ENCODE results near the gene SORD.
A peak's percentile ranks its signal among the peaks of the same experiment; 100 is the strongest.
"Not testable (repeated sequence)": the region's sequence is repeated elsewhere in the genome, so short reads cannot be mapped to it uniquely, and the experiment has no call there.

Gene SORD

DNA sequence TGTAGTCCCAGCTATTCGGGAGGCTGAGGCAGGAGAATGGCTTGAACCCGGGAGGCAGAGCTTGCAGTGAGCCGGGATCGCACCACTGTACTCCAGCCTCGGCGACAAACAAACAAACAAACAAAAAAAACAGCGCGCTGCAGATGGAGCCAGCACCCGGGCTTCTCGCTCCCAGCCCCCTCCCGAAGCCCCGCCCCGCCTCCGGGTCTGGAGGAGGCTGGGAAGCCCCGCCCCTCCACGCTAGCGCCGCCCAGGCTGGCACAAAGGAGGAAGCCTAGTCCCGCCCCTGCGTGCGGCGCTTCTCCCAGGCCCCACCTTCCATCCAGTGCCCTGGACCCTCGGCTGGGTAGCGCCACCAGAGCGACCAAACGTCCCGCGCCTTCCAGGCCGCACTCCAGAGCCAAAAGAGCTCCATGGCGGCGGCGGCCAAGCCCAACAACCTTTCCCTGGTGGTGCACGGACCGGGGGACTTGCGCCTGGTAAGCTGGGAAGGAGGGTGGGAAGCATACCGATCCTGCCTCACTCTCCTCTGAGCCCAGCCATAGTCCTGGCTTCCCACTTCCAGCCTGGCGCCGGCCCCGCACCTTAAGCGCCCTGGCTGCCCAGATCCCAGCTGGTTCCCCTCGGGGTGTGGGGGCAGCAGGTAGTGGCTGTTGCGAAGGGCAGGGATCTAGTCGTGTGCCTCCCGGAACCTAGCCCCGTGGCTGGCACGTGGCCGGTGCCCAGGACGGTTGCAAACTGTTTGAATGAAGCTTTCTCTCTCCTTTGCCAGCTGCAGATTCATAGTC is at the start of gene SORD:
Gene SORD (plus strand): TSS at position 325 of the 788 bp plus-strand sequence. CDS start 89 bp downstream, at position 414.
- DNase-seq = peak; percentile 94

DNA sequence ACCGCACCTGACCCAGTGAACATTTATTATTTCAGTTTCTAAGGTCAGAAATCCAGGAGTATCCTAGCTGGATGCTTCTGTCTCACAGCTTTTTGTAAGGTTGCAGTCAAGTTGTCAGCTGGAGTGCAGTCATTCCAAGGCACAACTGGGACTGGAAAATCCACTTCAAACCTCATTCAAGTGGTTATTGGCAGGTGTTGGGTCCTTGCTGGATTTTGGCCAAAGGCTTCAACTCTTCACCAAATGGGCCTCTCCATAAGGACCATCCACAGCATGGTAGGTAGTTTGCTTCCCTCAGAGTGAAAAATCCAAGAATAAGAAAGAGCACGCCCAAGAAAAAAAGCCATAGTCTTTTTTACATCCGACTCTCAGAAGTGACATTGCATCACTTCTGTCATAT is 46.8 kb upstream of the SORD start:
- DNase-seq = not testable (repeated sequence)

DNA sequence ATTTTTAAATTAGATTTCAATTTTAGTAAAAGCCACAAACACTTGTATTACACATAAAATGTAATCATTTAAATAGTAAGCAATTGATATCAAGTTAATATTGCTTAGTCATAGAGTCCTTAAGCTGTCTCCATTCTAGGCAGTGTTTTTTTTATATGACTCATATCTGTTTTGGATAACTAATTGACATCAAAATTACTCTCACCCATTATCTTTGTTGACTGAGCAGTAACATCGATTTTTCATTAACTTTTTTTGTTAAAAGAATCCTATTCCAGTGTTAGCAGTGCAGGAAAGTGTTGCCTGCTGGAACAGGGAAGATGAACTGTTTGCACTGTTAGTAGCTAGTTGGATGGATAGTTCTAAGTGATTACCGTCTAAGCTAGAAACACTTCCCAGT is 45.2 kb upstream of the SORD start:
- DNase-seq = not testable (repeated sequence)

DNA sequence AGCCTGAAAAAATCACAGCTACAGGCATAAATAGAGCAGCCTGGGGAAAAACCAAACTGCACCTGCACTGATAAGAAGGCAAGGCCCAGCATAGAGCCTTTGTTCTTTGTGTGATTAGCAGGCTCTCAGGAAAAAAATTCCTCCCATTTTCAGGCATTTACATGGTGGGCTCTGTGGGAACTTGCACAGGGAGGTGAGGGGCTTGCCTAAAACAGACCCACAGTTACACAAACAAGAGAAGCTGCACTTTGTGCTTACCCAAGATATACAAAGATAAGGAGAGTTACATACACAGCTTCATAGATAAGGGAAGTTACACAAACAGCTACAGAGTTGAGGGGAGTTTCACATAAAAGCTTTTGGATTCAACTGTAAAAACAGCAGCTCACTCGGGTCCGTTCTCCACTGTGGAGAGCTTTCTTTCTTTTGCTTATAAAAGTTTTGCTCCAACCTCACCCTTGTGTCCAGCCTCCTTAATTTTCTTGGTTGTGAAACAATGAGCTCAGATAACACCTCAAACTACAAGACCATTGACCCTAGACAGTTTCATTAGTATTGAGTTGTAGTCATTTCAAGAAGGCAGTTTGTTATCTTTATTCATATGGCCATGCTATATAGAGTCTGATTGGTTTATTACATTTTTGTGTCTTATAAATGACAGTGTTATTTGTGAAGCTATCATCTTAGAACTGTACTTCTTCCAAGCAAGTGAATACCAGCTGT is 43.2 kb upstream of the SORD start:
- DNase-seq = not testable (repeated sequence)

DNA sequence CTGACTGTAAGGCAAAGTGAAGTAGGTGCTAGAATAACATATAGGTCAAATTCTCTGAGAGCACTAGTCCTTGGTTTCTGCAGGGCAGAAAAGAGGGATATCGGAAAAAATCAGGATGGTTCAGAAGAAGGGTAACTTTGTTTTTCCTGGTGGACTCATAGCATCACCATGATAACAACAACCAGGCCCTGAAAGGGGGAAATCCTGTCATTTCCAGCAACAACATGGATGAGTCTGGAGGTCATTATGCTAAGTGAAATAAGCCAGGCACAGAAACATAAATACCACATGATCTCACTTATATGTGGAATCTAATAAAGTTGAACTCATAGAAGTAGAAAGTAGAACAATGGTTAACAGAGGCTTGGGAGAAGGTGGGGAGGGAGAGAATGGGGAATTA is 38.9 kb upstream of the SORD start:
- DNase-seq = not testable (repeated sequence)

DNA sequence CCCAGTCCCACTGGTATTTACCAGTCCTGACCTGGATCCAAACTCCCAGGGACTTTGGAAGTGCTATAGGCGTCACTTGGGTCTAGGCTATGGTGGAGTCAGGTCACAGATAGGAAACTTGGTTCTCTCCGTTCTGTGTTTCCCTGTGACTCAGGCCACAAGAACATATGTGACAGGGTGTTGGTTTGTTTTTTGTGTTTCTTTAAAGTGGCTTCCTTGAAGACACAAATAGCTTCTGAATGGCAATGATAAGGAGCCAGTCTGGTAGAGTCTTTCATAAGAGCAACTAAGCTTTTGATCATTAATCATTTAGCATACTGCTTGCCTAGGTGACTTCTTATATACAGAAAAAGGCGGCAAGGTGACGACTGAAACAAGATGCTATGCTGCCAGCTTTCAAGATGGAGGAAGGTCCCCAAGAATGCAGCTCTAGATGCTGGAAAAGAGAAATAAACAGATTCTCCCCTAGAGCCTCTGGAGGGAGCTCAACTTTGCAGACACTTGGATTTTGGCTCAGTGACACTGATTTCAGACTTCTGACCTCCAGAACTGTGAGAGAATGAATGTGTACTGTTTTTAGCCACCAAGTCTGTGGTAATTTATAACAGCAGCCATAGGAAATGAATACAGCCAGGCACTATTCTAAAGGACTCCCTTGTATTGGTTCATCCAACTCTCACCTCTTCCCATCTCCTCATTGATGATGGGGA is 36.5 kb upstream of the SORD start:
- not testable (repeated sequence) for DNase-seq

DNA sequence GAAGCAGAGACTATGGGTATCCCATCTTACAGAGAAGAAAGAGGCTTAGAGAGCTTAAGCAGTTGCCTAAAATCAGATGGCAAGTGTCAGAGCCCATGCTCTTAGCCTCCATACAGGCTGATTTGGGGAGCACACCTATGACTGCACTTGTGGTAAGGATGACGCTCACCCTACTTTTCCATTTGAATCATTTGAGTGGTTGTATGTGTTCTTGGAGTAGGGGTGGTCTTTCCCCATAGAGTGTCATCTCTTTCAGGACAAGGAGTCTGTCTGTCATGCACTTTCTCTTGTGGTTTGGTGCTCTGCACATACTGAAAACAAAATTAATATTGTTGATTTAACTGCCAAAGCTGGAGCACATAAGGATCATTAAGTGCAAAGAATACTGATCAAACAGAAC is 35.3 kb upstream of the SORD start:
- not testable (repeated sequence) for DNase-seq

DNA sequence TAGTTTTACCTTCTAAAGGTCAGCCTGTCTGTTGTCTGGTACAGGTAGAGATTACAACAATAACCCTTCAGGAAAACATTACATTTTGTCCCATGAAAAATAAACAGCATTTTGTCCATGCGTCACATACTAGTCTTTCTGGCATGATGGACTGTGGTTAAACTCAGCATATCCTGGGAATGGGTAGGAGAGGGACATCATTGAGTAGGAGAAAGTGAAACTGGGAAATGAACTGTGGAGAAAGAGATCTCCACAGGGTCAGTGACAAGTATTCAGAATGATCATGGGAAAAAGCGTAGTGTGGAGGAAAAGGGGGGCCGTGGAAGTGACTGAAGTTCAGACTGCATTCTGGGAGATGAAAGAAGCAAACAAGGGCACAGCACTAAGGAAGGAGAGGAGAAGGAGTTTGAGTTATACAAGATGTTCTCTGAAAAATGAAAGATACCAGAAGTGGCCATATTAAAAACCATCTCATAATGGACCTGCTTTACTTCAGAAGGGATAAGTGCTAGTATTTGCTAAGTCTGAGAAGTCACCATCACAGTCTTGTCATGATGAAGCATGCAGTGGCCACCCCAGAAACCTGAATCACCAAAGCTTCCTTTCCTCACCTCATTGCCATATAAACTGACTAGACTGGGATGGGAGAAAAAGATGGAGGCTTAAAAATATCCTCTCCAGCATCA is 34.7 kb upstream of the SORD start:
- DNase-seq = not testable (repeated sequence)

DNA sequence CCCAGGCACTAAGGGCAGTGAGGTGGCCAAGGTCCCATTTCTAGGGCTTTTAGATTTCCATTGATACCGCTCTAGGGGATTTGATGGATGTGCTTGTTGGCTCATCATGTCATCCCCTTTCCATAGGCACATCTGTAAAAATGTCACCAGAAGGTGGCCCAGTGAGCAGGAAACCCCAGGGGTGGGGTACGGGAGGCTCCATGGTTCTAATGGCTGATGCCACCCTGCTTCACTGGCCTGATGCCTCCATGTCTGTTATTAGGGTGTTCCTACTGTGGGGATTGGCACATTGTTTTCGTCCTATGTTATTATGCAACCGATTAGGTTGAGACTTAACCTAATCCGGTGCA is 34.1 kb upstream of the SORD start:
- not testable (repeated sequence) for DNase-seq

DNA sequence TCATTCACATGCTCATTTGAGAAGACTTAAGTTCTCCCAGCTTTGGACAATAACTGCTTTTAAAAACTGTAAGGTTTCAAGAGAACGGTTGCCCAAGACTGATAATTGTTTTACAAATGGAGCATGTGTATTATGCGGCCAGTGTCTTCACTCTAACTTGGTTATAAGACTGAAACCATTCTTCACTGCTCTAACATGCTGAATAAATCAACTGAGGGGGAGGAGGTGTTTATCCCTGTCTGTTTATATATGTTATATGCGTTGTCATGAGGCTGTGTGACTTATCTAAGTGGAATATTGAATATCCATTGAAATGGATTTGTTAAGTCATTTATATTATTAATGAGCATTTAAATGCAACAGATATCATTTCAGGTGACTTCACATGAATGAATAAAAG is 25.4 kb upstream of the SORD start:
- DNase-seq = not testable (repeated sequence)

DNA sequence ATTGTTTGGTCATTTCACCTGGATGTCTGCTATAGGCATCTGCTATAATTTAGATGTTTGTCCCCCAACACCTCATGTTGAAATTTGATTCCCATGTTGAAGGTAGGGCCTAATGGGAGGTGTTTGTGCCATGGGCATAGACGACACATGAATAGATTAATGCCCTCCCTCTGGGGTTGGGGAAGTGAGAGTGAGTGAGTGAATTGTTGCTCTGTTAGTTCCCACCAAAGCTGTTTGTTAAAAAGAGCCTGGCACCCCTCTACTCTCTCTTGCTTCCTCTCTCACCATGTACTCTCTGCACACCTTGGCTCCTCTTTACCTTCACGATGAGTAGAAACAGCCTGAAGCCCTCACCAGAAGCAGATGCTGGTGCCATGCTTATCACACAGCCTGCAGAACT is 23.9 kb upstream of the SORD start:
- DNase-seq = no peak

DNA sequence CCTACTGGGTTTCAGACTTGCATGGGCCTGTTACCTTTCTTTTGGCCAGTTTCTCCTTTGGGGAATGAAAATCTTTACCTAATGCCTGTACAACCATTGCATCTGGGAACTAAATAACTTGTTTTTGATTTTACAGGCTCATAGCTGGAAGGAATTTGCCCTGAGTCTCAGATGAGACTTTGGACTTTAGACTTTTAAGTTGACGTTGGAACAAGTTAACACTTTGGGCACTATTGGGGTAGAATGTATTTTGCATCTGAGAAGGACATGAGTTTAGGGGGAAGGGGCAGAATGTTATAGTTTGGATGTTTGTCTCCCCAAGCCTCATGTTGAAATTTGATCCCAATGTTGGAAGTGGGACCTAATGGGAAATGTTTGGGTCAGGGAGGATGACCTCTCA is 21.8 kb upstream of the SORD start:
- not testable (repeated sequence) for DNase-seq

DNA sequence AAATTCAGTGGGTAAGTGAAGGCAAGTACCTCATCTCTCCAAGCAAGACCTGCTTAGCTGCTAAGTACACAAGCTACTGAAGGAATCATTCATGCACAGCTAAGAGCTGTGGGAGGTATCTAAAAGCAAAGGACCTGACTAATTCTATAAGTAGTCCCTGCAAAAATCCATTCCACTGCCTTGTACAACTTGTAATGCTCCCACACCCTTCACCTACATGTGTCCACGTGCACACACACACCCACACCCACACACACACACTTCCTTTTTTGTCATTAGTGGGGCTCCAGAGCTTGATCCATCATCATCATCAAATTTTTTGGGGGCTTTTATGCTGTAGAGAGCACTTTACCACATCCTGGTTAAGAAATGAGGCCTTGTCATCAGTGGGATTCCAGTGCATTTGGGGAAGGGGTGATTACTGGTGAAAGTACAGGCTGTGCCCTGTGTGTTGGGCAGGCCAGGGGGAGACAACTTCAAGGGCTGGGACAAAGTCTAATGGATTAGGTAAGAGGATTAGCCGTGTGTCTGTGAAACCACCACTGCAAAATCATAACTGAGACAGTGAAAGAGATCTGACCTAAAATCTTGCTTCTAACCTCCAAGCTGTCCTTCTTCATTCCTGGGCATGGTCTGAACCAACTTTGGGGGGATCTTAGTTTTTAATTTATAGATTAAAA is 19.1 kb upstream of the SORD start:
- not testable (repeated sequence) for DNase-seq

DNA sequence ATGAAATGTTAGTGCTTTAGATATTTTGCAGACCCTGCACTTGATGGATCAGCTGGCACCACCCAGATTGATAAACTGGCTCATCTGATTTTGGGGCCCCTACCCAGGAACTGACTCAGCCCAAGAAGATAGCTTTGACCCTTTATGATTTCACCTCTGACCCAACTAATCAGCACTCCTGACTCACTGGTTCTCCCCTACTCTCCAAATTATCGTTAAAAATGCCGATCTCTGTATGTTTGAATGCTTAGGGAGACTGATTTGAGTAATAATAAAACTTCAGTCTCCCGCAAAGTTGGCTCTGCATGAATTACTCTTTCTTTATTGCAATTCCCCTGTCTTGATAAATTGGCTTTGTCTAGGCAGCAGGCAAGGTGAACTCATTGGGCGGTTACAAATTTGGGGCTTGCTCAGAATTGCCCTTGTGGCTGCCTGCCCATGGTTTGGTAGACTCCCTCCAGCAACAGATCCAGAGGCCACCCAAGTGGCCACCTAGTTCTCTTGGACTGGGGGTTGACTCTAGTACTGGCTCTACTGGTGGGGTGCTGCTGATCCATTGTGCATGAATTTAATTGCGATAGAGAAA is 18.3 kb upstream of the SORD start:
- not testable (repeated sequence) for DNase-seq

DNA sequence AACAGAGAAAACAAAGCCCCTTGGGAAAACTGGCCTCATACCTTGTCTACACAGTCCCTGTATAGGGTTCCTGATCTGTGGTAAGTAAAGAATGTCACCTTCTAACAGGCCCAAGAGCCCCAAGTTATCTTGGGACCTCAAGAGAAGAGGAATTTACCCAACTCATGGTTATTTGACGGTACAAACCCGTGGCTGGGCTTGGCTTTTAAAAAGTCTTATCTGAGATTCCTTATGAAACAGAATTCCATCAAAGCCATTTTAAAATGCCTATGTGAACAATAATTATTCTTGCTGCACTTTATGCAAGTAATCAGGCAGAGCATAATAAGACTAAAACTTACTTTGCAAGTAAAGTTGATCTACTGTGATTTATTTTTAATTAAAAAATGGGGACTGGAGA is 13.9 kb upstream of the SORD start:
- no peak for DNase-seq

DNA sequence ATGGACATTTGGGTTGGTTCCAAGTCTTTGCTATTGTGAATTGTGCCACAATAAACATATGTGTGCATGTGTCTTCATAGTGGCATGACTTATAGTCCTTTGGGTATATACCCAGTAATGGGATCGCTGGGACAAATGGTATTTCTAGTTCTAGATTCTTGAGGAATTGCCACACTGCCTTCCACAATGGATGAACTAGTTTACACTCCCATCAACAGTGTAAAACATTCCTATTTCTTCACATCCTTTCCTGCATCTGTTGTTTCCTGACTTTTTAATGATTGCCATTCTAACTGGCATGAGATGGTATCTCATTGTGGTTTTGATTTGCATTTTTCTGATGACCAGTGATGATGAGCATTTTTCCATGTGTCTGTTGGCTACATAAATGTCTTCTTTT is 7.9 kb upstream of the SORD start:
- not testable (repeated sequence) for DNase-seq

DNA sequence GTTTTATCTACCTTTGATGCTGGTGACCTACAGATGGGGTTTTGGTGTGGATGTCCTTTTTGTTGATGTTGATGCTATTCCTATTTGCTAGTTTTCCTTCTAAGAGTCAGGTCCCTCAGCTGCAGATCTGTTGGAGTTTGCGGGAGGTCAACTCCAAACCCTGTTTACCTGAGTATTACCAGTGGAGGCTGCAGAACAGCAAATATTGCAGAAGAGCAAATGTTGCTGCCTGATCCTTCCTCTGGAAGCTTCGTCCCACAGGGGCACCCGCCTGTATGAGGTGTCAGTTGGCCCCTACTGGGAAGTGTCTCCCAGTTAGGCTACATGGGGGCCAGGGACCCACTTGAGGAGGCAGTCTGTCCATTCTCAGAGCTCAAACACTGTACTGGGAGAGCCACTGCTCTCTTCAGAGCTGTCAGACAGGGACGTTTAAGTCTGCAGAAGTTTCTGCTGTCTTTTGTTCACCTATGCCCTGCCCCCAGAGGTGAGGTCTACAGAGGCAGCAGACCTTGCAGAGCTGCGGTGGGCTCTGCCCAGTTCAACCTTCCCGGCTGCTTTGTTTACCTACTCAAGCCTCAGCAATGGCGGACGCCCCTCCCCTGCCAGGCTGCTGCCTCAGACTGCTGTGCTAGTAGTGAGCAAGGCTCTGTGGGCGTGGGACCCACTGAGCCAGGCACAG is 2.6 kb upstream of the SORD start:
- DNase-seq = not testable (repeated sequence)

DNA sequence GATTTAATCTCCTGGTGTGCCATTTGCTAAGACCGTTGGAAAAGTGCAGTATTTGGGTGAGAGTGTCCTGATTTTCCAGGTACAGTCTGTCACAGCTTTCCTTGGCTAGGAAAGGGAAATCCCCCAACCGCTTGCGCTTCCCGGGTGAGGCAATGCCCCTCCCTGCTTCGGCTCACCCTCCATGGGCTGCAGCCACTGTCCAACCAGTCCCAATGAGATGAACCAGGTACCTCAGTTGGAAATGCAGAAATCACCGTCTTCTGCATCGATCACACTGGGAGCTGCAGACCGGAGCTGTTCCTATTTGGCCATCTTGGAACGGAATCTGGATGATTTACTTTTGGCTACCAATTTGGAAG is 2.1 kb upstream of the SORD start:
- DNase-seq = not testable (repeated sequence)

DNA sequence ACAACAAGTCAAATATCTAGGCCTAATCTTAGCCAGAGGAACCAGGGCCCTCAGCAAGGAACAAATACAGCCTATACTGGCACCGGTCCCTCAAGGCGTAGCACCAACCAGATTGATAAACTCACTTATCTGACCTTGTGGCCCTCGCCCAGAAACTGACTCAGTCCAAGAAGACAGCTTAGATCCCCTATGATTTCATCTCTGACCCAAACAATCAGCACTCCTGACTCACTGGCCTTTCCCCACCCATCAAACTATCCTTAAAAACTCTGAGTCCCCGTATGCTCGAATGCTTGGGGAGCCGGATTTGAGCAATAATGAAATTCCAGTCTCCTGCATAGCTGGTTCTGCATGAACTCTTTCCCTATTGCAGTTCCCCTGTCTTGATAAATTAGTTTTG is 1.6 kb upstream of the SORD start:
- peak; percentile 29 for DNase-seq

DNA sequence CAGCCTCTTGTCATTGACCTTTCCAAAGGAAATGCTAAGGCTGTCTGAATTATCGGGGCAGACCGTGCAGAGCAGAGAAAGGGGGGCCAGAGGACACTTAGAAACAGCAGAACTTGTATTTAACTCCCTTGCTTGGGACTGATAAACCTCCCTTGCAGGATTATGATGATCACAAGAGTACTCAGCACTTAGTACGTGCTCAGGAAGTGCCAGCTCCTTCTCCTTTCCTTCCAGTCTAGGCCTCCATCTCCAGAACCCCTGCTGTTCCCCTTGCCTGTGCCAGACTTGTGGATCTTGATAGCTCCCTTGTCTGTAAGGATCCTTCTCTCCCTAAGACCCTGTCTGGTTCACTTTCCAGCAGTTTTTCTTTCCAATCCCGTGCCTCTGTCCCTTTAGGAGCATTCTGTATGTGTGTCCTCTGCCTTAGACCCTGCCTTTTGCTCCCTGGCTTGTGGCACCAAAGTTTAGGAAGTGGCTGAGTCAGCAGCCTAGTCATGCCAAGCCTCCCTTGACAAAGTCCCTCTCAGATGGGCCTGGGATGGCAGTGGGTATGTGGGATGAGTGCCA is 747 bp downstream of the SORD start:
- peak; percentile 30 for DNase-seq

DNA sequence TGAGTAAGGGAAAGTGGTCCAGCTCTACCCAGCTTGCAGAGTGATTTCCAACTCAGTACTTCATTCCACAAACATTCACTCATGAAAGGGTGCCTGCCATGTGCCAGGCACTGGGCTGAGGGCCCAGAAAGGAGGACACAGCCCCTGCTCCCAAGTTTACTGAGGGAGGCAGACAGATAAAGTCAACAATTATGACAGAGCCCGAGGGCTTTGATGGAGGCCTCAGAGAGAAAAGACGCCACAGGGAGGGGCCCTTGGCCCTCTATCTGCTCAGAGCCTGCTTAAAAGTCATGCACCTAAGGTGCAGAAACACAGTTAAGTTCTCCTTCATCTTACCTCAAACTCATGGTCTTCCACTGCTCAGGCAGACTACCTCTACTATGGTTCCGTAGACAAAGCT is 1.7 kb downstream of the SORD start:
- DNase-seq = not testable (repeated sequence)

Measured in suppressor macrophage treated with lipopolysaccharide for 4 hours (primary cell).